Activated T-helper 17 cell treated with anti-CD3 and anti-CD28 coated beads, Interleukin-2, amount 50 U/mL, for 72 hours (primary cell): ENCODE results near the gene IGIP. TPM values are rescaled to one million over a fixed set of nuclear protein-coding genes. Genes with fewer than 3 reads are reported as not detected.

Experiments
- ATAC-seq: fragments of 150-1000 bp; cut with Tn5 transposase; replicated peaks from 2 replicates; pipeline ENCODE4 v1.10.0; 2021; ENCODE audit warnings: mild to moderate bottlenecking, moderate library complexity
- H3K27ac Mint-ChIP-seq: one replicate; pipeline ENCODE4 v1.8.0; 2022; ENCODE audit warnings: mixed read lengths
- H3K27me3 Mint-ChIP-seq: one replicate; pipeline ENCODE4 v1.8.0; 2022; ENCODE audit warnings: mixed read lengths
- H3K36me3 Mint-ChIP-seq: one replicate; pipeline ENCODE4 v1.8.0; 2022; ENCODE audit warnings: low read depth, mild to moderate bottlenecking, mixed read lengths
- H3K4me1 Mint-ChIP-seq: one replicate; pipeline ENCODE4 v1.8.0; 2022; ENCODE audit warnings: mixed read lengths
- H3K4me3 Mint-ChIP-seq: one replicate; pipeline ENCODE4 v1.8.0; 2022; ENCODE audit warnings: mild to moderate bottlenecking, mixed read lengths
- H3K9me3 Mint-ChIP-seq: one replicate; pipeline ENCODE4 v1.8.0; 2022; ENCODE audit warnings: mixed read lengths
- total RNA-seq, 2 donors: library from RNA; stranded (reverse); gene quantifications; one replicate each; pipeline ENCODE4 v1.2.3, GENCODE V29; 2022

The IGIP gene
- 1 to 10 TPM; 2.4 to 6.7 TPM for total RNA-seq

DNA sequence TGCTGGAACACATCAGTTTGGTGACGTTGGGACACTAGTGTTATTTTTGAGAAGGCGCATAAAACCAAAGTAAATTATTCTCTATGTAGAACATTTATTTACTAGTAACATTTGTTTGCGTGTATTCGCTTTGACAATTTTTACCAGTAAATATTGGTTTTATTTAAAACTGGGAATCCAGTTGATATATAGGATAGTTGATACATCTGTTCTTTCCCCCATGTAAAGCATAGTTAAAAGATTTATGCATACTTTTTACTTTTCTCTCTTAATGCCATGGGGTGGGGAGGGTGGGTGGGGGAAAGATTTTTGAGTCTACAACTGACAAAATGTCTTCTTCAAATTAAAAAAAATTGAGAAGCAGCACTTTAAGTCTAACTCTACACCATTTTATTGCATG, at the start of gene IGIP:
IGIP (plus strand) TSS at position 301 of the 400 bp plus-strand sequence. CDS start 2,540 bp downstream, outside the sequence.
- Mint-ChIP-seq H3K27me3 (no peaks in the 10 kb centered on the region), H3K36me3 (no peaks in the 10 kb centered on the region), H3K9me3 (no peaks in the 10 kb centered on the region), H3K4me3 (no peak within 1 kb of the TSS), H3K4me1 (peaks cover 4% of the 10 kb centered on the region), H3K27ac (no peak within 1 kb of the TSS)
- ATAC-seq: no peak

DNA sequence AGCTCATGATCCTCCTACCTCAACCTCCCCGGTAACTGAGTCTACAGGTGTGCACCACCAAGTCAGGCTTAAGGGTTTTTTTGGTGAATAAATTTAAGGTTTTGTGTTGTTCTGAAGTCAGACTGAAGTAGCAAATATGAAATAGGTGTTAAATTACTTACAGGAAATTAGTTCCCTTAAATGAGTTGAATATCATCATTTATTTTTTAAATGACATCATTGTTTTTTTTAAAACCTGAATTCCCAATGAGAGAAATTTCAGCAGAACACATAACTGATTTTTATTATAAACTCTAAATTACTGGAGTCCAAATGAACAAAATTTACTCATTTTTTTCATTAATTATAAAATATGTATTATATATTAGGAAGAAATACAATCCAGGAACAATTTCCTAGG, 49.6 kb upstream of the IGIP start:
- no peak for ATAC-seq
- Mint-ChIP-seq H3K4me3 (no peak overlapping the region), H3K27ac (no peak overlapping the region), H3K27me3 (peaks cover 9% of the 10 kb centered on the region), H3K4me1 (no peaks in the 10 kb centered on the region), H3K36me3 (no peaks in the 10 kb centered on the region), H3K9me3 (no peaks in the 10 kb centered on the region)

DNA sequence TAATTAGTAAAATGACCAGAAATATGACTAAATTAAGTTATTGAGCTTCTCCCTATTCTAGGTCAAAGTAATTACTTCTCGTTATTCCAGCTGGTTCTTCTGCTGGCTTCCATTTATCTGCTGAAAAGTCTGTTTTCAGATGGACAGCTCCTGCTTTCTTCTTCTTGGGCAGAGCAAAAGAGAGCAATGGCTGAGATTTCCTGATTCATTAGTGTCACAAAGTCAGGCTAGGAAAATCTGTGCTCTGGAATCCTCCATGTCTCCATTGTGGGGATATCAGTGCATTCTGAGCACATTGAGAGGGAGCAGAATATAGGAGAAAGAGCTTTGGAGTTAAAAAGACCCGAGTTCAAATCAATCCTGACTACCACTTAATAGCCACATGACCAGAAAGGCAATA, 48.9 kb upstream of the IGIP start:
- no peaks in the 10 kb centered on the region for H3K9me3 Mint-ChIP-seq

DNA sequence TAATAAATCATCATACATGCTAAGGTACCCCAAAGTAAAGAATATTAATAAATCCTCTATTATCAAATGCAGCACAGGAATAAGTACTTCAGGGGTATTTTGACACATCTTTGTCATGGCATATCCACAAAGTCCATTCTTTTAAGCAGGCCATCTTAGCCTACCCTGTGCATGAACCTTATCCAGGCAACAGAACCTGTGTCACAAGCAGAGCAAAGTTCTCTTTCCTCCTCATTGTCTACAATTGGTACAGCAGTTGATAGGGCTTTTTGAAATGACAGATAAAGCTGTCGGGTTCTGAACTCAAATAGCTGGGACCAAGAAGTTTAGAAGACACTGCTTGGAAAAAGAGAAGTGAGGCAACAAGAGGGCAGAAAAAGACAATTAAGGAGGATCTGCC, 42.6 kb upstream of the IGIP start:
- ATAC-seq: no peak
- Mint-ChIP-seq H3K9me3 (no peaks in the 10 kb centered on the region), H3K4me3 (no peak overlapping the region), H3K4me1 (no peaks in the 10 kb centered on the region), H3K36me3 (no peaks in the 10 kb centered on the region), H3K27me3 (peaks cover 4% of the 10 kb centered on the region), H3K27ac (no peak overlapping the region)

More for the DNA sequence above, 48.9 kb upstream of the IGIP start:
- H3K4me1 Mint-ChIP-seq: no peaks in the 10 kb centered on the region
- no peak for ATAC-seq
- H3K36me3 Mint-ChIP-seq: no peaks in the 10 kb centered on the region
- no peak overlapping the region for H3K4me3 Mint-ChIP-seq
- no peak overlapping the region for H3K27ac Mint-ChIP-seq
- H3K27me3 Mint-ChIP-seq: peaks cover 9% of the 10 kb centered on the region

DNA sequence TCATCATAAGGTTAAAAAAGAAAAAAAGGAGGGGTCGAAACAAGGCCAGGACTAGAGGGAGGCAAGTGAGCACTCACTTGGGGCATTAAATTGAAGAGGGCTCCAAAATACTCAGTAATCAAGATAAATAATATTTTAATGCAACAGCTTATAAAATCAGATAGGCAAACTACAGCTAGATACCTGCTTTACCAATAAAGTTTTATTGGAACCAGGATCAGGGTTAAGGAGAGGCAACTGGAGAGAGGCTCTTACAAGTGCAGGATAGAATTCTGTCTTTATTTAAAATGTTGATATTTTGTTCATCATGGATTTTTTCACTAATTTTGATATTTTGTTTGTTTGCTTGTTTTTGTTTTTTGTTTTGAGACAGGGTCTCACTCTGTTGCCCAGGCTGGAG, 42.1 kb upstream of the IGIP start:
- Mint-ChIP-seq H3K27ac (no peak overlapping the region), H3K9me3 (no peaks in the 10 kb centered on the region), H3K4me3 (no peak overlapping the region), H3K4me1 (no peaks in the 10 kb centered on the region), H3K27me3 (peaks cover 4% of the 10 kb centered on the region), H3K36me3 (no peaks in the 10 kb centered on the region)
- ATAC-seq: no peak

DNA sequence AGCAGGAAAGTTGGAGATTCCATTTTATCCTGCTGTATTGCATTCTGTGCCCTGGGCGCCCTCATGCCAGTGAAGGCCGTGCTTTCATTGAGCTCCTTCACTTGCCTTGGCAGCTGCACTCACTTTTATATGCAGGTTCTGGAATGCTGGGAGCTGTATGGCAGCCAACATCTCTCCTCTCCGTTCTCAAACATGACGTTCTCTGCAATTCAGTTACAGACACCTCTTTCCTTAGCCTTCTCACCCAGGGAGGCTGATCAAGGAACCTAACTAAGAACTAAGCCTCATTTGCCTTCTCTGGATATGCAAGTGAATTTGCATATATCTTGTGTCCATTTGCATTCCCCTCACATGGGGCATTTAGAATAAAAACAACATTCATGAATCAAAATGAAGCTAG, 41.2 kb upstream of the IGIP start:
- no peaks in the 10 kb centered on the region for H3K4me1 Mint-ChIP-seq
- H3K27ac Mint-ChIP-seq: no peak overlapping the region
- peaks cover 5% of the 10 kb centered on the region for H3K9me3 Mint-ChIP-seq
- no peak overlapping the region for H3K4me3 Mint-ChIP-seq
- no peak for ATAC-seq
- H3K27me3 Mint-ChIP-seq: peaks cover 4% of the 10 kb centered on the region
- H3K36me3 Mint-ChIP-seq: no peaks in the 10 kb centered on the region

DNA sequence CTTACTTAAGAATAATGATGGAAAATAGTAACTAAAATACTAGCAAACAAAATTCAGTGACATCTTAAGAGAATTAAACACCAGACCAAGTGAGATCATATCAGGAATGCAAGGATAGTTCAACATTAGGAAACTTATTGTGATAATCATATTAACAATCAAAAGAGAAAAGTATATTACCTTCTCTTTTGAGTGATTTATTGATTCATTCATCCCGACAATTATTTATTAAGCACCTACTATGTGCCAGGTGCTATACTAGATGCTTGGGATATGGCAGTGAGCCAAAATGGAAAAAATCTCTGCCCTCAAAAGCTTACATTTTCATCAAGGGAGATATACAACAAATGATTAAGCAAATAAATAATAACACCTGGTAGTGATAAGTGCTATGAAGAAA, 35.5 kb upstream of the IGIP start:
- Mint-ChIP-seq H3K9me3 (peaks cover 14% of the 10 kb centered on the region), H3K27me3 (peaks cover 14% of the 10 kb centered on the region), H3K36me3 (no peaks in the 10 kb centered on the region), H3K4me1 (no peaks in the 10 kb centered on the region), H3K4me3 (no peak overlapping the region), H3K27ac (no peak overlapping the region)
- ATAC-seq: no peak

DNA sequence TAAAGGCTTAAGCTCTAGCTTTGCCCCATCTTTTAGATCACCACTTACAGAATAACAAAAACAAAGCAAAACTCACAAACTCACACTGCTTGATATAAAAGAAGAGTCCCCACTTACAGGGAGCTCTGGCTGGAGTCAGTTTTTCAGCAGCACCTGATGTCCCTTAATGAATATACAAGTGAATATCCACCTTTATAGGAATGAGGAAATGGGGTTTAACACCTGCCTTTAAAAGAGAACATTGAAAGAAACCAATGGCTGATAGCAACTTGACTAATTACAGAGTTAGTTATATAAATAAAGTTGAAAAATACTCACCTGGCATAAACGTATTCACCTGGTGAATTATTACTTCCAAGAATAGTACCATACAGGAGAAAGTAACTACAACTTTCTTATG, 32.6 kb upstream of the IGIP start:
- peaks cover 14% of the 10 kb centered on the region for H3K27me3 Mint-ChIP-seq
- no peak overlapping the region for H3K27ac Mint-ChIP-seq
- ATAC-seq: no peak
- H3K9me3 Mint-ChIP-seq: peaks cover 14% of the 10 kb centered on the region
- no peaks in the 10 kb centered on the region for H3K36me3 Mint-ChIP-seq
- H3K4me1 Mint-ChIP-seq: no peaks in the 10 kb centered on the region
- no peak overlapping the region for H3K4me3 Mint-ChIP-seq

DNA sequence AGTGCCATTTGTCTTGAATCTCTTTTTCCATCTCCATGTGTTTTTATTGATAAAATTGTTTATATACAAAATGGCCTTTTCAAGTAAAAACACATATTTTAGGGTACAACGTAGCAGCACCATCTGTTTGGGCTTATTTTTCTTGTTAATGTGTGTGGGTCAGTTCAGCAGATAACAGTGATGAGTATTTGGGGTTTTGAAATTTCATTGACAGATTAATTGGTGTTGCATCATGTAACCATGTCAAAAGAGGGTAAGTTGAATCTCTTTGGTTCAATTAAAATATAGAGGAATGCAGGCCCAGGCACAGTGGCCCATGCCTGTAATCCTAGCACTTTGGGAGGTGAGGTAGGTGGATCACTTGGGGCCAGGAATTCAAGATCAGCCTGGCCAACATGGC, 31.9 kb upstream of the IGIP start:
- no peak overlapping the region for H3K27ac Mint-ChIP-seq
- H3K27me3 Mint-ChIP-seq: peaks cover 14% of the 10 kb centered on the region
- ATAC-seq: no peak
- no peaks in the 10 kb centered on the region for H3K36me3 Mint-ChIP-seq
- H3K4me1 Mint-ChIP-seq: no peaks in the 10 kb centered on the region
- H3K4me3 Mint-ChIP-seq: no peak overlapping the region
- H3K9me3 Mint-ChIP-seq: peaks cover 14% of the 10 kb centered on the region

DNA sequence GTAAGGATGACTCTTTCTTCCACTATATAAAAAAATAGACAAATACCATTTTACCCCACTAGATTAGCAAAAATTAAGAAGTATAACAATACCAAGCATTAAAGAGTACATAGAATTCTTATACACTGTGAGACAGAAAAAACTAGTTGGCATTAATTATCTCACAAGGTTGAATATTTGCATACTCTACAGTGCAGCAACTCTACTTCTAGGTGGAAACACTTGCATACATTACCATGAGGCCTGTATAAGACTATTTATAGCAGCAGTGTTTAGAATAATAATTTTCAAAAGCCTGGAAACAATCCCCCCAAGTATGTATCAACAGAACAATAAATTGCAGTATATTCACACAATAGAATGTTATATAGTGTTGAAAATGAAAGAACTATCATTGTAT, 30.8 kb upstream of the IGIP start:
- Mint-ChIP-seq H3K9me3 (peaks cover 9% of the 10 kb centered on the region), H3K4me1 (no peaks in the 10 kb centered on the region), H3K36me3 (no peaks in the 10 kb centered on the region), H3K4me3 (no peak overlapping the region), H3K27ac (no peak overlapping the region), H3K27me3 (peaks cover 14% of the 10 kb centered on the region)
- ATAC-seq: no peak

DNA sequence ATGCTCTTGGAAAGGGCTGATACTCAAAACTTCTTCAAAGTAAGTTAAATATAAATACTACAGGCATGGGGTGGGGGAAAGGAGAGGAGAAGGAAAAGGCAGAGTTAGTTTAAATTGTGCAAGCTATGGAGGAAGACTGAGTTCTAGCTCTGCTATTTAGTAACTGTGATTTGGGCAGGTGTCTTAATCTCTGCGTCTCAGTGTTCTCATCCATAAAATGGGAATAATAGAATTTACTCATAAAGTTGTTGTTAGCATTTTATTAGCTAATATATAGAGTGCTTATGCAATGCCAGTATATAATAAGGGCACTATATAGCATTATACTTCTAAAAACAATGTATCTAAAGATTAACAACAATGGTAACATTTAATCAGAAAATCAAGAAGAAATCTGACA, 24.6 kb upstream of the IGIP start:
- peaks cover 3% of the 10 kb centered on the region for H3K4me1 Mint-ChIP-seq
- no peaks in the 10 kb centered on the region for H3K9me3 Mint-ChIP-seq
- H3K36me3 Mint-ChIP-seq: no peaks in the 10 kb centered on the region
- H3K27me3 Mint-ChIP-seq: no peaks in the 10 kb centered on the region
- no peak overlapping the region for H3K4me3 Mint-ChIP-seq
- no peak for ATAC-seq
- H3K27ac Mint-ChIP-seq: no peak overlapping the region

DNA sequence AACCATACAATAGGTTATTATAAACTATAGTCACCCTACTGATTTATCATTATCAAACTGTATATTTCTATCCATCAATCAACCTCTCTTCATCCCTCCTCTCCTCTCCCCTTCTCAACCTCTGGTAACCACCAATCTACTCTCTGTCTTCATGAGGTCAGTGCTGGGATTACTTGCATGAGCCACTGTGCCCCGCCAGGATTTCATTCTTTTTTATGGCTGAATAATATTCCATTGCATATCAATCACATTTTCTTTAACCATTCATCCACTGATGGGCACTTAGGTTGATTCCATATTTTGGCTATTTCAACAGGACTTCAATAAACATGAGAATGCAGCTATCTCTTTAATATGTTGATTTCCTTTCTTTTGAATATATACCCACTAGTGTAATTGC, 22.6 kb upstream of the IGIP start:
- Mint-ChIP-seq H3K27me3 (no peaks in the 10 kb centered on the region), H3K4me3 (no peak overlapping the region), H3K36me3 (peaks cover 9% of the 10 kb centered on the region), H3K9me3 (no peaks in the 10 kb centered on the region), H3K4me1 (peaks cover 11% of the 10 kb centered on the region), H3K27ac (no peak overlapping the region)
- no peak for ATAC-seq

DNA sequence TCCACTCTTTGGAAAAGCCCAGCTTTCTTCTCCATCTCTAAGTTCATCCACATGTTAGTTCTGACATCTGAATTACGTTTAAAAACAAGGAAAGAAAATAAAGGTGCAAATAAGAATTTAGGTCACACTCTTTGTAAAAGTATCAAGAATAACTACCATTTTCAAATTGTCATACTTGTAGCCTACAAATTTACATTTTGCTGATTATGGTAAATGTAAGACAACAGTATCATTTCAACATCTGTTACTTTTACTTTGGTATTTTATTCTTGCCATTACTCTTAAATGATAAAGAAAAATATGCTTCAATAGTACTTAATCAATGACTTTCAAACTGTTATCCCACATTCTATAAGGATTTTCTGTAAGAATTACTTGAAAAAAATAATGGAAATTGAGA, 21.6 kb upstream of the IGIP start:
- Mint-ChIP-seq H3K4me1 (peaks cover 13% of the 10 kb centered on the region), H3K27me3 (no peaks in the 10 kb centered on the region), H3K36me3 (peaks cover 18% of the 10 kb centered on the region), H3K9me3 (no peaks in the 10 kb centered on the region), H3K27ac (no peak overlapping the region), H3K4me3 (no peak overlapping the region)
- ATAC-seq: no peak

DNA sequence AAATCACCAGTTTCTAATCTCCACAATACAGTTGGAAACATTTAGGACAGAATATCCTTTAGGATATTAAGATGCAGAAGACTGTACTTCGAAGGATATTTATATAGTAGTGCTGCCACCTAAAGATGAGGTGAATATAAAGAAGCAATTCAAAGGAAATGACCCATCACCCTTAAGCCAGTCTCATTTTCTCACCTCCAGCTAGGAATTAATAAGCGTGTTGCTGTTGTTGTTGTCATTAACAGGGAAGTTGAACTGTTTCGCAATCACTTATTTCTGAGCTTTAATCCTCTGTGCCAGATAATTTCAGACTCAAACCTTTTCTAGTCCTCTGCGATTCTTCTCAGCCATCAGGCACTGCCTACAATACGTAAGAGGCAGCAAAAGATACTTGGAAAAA, 19.6 kb upstream of the IGIP start:
- Mint-ChIP-seq H3K9me3 (no peaks in the 10 kb centered on the region), H3K4me1 (peaks cover 18% of the 10 kb centered on the region), H3K36me3 (peaks cover 23% of the 10 kb centered on the region), H3K27ac (peak overlapping the region; percentile 97), H3K4me3 (peak overlapping the region; percentile 100), H3K27me3 (no peaks in the 10 kb centered on the region)
- ATAC-seq: no peak

DNA sequence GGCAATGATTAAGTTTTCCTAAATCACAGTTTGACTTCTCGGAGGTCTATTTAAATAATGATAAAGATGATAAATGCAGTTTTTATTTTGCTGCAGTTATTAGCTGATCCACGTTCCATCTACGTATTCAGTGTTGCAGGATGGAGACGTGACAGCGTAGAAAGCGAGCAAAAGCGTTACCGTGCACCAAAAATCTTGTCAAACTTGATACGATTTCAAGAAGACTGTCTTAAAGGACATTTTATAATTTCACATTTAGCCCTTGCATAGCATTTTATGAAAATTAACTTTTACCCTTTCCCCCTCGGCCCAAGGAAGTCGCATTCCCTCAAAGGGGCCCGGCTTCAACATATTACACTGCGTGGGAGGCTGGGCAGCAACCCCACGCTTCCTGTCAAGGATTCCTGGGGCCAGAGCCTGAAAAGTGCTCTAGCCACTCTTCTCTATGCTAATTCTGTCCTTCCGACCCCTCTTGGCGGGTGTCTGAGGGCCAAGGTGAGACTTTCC, 18.9 kb upstream of the IGIP start:
- Mint-ChIP-seq H3K27me3 (no peaks in the 10 kb centered on the region), H3K9me3 (no peaks in the 10 kb centered on the region), H3K4me3 (peak overlapping the region; percentile 100), H3K36me3 (peaks cover 23% of the 10 kb centered on the region), H3K27ac (peak overlapping the region; percentile 97), H3K4me1 (peaks cover 21% of the 10 kb centered on the region)
- ATAC-seq: no peak
